ENCODE measurements around the gene PHF5A.

DNA sequence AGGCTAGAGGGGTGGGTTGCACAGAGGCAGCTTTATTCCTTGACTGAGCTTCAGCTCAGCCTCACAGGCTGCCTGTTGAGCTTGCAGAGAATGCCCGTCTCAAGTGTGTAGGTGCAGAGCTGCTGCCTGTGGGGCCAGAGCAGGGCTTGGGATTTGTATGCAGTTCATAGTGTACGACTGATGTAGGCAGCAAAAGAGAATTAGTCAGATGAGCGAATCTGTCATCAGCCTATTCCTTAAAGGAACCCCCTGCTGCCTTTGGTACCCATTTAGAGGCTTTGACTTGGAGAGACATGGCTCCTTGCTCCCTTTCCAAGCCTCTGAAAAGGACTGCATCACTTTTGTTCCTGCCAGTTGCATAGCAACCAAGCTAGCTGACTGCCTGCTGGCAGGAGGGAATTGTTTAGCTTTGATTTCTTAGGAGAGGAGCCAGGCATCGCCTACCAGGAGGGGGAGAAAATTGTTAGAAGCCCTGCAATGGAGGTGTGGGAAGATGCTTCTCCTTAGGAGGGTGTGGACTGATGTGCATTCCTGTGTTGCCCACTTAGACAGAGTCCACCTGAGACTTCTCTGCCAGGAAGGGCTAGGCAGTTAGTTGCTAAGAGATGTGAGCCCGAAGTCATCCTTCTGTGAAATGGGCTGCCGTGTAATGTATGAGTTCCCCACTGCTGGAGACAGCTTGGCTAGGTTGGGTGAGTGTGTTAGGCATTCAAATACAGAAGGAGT lies 11.3 kb upstream of the PHF5A start:
- TF ChIP-seq, protein P1, sequence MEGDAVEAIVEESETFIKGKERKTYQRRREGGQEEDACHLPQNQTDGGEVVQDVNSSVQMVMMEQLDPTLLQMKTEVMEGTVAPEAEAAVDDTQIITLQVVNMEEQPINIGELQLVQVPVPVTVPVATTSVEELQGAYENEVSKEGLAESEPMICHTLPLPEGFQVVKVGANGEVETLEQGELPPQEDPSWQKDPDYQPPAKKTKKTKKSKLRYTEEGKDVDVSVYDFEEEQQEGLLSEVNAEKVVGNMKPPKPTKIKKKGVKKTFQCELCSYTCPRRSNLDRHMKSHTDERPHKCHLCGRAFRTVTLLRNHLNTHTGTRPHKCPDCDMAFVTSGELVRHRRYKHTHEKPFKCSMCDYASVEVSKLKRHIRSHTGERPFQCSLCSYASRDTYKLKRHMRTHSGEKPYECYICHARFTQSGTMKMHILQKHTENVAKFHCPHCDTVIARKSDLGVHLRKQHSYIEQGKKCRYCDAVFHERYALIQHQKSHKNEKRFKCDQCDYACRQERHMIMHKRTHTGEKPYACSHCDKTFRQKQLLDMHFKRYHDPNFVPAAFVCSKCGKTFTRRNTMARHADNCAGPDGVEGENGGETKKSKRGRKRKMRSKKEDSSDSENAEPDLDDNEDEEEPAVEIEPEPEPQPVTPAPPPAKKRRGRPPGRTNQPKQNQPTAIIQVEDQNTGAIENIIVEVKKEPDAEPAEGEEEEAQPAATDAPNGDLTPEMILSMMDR (IDR thresholded peaks at IDR 0.05): no peak
- TF ChIP-seq POLR2A (IDR thresholded peaks at IDR 0.05): no peak

Data from testis (tissue), 2 donors.